Right renal cortex interstitium (tissue), 3 donors: Measurements from ENCODE around the gene PWWP3B. TPM values are rescaled to one million over a fixed set of nuclear protein-coding genes. Genes with fewer than 3 reads are reported as not detected.
"Not testable (repeated sequence)": the region's sequence is repeated elsewhere in the genome, so short reads cannot be mapped to it uniquely, and the experiment has no call there.

Experiments used
- DNase-seq, 3 donors: peaks; one replicate each; pipeline ENCODE4 v3.0.0-alpha.2; 2013; ENCODE audit warnings: low read depth in 3 of 3, low spot score in 2 of 3
- polyA plus RNA-seq, 3 donors: library from polyadenylated mRNA; unstranded; fragments of 120-200 nt; gene quantifications; one replicate each; pipeline ENCODE4 v1.2.1, GENCODE V29; 2013; ENCODE audit not compliant: insufficient read length in 3 of 3

PWWP3B gene
- polyA plus RNA-seq = 1 to 10 TPM; 3.1 to 3.4 (median 3.3) TPM

DNA sequence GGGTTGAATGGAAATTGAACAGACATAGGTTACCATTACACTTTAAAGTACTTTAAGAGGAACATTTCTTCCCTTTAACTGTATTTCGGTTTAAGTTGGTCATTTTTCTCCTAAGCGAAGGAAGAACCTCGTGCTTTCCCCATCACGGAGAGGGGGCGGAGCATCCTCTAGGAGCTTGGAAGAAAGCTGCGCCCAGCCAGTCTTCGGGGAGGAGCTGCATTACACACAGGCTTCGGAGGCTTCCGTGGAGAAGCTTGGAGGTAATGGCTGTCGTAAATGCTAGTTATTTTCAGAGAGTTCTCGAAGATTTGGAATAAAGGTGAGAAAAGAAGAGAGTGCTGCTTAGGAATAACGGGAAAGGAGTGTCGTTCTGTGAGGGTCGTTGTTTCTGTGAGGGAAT is at the start of gene PWWP3B:
PWWP3B (plus strand) TSS at position 199 of the 400 bp plus-strand sequence. CDS start 37,128 bp downstream, outside the sequence.
- DNase-seq = no peak

DNA sequence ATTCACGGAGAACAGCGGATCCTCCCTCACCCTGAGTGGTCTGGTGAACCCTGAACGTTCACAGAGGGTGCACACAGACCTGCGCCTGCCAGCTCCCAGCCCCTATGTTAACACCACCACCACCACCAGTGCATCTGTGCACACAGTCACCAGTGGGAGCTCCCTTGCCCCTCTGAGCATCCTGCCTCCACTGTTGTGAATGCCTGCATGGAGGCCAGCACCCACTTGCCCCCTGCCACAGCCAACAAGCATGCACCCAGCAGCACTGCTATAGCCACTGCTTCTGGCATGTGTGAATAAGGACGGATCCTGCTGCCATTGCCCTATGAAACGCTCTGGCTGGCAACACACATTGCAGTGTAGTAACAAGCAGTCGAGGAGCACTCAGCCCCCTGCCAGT is 29.1 kb upstream of the PWWP3B start:
- DNase-seq = no peak

DNA sequence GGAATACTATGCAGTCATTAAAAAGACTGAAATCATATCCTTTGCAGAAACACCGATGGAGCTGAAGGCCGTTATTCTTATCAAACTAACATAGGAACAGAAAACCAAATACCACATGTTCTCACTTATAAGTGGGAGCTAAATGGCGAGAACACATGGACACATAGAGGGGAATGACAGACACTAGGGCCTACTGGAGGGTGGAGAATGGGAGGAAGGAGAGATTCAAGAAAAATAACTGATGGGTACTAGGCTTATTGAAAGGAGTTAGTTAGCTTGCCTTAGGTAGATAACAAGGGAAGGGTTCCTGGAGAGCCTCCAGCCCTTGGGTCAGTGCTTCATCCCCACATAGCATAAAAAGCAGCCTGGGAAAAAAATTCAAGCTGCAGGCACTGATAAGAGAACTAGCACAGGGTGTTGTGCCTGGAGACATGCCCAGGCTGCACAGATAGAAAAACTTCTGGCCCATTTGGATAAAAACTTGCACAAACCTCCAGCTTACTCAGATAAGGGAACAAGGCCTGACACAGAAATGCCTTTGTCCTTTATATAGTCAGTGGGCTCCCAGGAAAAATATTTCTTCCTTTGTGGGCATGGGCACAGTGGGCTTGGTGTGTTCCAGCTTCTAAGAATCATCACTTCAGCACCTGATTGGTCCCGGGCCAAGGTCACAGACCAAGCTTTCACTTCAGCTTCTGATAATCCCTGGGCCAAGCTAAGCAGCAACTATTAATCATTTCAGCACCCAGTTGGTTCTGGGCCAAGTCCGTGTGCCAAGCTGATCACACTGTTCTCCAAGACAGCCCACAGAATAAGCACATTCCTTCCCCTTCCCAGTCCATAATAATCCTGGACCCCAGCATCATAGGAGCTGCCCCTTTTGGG is 23.1 kb upstream of the PWWP3B start:
- no peak for DNase-seq

DNA sequence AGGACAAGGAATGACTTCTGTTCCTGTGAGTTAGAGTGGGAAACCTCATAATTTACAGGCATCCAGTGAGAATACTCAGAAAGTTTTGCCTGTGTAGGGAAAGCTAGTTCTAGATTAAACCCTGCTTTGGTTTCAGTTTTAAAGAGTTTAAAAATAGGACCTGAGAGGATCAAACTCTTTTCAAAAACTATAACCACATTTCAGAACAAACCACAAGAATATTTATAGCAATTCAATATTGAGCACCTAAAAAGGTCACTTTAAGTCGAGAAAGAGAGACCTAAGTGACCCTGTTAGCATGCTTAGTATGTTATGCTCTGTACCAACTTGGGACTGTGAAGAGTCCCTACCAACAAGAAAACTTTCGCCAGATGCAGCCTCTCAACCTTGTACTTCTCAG is 17.4 kb upstream of the PWWP3B start:
- no peak for DNase-seq

DNA sequence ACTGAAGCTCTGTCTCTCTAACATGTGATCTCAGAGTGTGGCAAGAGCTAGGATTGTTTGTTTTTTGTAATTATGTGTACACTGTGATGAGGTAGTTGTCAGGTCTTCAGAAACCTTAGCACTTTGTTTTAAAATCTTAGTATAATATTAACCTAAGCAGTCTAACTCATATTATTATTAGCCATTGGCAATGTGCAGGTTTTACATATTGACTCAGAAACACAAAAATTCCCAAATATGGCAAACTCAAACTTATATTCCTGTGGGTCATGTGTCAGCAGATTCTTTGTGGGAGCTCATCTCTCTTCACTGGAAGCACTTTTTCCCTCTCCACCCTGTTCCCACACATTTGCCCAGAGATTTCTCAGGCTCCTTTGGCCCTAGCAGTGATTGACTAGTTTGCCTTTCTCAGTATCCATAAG is 8.2 kb upstream of the PWWP3B start:
- no peak for DNase-seq

DNA sequence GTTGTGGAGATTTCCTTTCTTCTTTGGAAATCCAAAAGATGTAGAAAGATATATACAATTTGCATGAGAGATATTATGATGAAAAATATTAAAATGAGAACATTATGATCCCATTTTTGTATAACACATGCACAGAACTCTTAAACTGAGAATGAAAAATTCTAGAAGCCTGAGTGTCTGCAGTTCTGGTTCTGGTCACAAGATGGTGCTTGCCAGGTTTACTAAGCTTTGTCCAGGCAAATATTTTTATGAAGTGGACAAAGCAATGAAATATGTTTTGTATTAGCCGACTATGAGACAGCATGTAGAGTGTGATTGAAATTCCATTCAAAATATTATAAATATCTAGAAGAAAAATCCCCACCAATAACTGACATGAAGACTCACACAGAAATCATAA is 2.2 kb downstream of the PWWP3B start:
- DNase-seq = no peak

DNA sequence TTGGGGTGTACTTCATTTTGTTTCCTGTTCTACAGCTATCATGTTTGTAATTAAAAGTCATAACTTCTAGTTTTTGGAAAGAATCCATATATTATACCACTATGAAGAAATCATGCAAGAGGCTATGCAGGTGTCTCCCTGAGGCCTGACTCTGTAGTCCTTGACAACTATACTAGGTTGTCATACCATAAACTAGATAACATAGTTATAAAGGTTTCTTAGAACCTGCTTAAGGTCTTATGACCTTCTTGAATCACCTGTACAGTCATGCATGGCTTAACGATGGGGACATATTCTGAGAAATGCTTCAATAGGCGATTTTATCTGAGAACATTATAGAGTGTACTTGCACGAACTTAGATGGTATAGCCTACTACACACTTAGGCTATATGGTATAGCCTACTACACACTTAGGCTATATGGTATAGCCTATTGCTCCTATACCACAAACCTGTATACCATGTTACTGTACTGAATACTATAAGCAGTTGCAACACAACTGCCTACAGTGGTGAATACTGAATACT is 3.3 kb downstream of the PWWP3B start:
- no peak for DNase-seq

DNA sequence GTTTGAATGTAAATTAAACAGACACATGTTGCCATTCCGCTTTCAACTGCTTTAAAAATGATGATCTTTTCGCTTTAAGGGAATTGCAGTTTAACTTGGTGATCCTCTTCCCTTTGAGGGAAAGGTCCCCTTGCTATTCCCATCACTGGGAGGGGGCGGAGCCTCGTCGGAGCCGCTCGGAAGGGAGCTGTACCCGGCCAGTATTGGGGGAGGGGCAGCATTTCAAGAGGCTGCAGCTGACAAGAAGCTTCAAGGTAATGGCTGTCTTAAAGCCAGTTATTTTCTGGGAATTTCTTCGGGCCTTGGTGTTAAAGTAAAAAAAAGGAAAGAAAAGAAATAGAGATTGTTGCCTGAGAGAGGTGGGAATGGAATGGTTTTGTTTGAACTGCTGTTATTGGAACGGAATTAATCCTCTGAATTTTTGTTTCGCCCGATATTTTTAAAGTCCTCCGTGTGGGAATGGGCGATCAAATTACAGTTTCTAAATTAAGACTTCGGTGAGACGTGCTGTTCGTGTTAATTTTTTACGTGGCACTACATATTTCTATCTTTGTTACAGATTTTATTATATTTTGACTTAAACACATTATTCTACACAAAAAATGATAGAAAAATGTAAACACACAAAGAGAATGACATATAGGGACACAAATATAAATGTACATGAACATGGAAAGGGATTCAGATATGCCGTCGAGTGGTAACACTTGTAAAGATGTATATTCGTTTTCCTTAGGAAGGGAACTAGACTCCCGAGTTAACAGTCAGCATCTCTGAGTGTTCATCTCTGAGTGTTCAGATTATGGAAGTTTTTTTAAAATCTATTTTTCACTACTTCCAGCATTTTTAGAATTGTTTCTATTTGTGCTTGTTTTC is 9.2 kb downstream of the PWWP3B start:
- peak in 1 of 3 donors; percentile 32 for DNase-seq

DNA sequence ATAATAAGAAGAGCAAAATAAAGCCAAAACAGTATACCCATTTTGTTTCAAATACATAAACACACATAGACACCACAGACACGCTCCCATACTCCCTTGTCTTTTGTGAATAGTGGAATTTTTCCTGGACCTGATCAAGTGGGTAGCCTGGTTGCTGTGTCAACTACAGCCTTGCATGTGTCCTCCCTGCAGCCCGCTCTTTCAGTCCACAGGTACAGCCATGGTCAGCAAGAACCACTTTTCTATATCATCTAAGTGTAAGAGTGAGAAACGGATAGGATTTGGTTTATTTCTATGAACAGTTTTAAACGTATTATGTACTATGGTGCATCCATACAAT is 9.8 kb downstream of the PWWP3B start:
- no peak for DNase-seq

DNA sequence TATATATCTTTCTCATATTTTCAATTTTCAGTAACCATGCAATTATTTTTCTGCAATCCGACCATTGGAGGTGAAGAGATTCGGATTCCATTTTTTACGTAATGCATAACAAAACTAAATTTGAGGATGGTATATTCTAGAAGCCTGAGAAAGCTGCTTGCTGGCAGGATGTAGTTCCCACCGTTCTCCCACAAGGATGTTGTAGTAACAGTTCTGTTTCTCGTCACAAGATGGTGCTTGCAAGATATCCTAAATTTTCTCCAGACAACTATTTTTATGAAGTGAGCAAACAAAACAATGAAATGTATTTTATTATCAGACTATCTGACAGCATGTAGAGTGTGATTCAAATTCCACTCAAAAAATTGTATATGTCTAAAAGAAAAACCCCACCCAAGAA is 10.7 kb downstream of the PWWP3B start:
- no peak for DNase-seq

DNA sequence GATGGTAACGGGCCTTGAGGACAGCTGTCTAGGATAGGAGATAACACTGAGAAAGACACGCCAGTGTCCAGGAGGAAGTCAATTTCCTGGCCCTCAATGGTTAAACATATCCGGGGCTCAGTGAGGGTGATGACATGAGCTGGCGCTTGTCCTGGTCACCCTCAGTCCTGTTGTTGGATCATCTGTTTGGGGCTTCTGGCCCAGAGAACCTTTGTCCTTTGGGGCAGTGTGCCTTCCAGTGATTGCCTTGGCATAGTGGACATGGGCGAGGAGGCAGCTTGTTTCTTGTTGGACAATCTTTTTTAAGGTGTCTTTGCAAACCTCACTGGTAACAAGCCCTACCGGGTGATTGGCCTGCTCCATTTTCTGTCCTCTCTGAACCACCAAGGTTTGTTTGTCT is 15.6 kb downstream of the PWWP3B start:
- DNase-seq = not testable (repeated sequence)

DNA sequence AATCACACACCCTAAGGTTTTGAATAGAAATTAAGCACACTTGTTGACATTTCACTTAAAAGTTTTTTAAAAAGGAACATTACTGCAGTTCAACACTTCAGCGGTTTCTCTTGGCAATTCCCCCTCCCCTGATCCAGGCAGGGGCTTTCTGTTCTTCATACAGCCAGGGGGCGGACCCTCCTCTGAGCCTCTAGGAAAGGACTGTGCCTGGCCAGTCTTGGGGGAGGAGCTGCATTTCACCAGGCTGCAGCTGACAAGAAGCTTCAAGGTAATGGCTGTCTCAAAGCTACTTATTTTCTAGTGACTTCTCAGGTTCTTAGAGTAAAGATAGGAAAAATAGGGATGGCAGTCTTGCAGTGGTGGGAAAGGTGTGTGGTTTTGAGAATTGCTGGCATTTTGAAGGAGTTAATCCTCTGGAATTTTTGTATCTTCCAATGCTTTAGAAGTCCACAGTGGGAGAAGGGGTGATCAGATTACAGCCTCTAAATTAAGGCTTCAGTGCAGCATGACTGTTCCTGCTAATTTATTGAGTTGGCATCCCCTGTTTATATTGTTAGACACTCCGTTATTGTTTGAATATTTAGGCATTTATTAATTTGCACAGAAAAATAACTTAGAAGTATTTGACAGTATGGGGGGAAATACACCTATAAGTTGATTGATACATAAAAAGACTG is 33.5 kb downstream of the PWWP3B start:
- DNase-seq = peak in 1 of 3 donors; percentile 7

DNA sequence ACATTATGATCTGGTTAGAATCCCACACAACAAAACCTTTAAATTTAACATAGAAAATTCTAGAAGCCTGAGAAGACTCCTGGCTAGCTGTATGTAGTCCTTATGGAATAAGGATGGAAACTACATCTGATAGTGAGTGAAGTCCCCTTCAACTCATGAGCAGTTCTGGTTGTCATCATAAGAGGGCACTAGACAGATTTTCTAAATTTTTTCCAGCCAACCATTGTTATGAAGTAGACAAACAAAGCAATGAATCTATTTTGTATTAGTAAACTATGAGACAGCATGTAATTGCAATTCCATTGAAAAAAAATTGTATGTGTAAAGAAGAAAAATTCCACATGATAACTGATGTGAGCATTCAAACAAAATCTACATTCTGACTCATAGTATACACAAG is 35.2 kb downstream of the PWWP3B start:
- DNase-seq = no peak

DNA sequence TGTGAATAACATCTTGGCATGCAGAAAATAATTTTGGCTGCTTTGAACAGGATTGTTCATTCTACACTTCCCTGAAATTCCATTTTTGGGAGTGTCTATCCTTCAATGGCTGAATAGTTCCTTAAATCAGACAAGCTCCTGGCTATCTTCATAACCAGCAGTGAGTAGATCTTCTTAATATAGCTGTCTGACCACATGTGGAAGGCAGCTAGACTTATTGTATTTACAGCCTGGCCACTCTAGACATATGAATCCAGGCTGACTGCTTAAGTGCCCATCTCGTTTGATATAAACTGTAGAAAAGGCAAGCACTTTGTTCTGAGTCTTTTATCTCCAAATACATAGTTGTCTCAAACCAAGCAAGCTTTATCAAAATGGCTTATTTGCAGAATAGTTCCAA is 40.0 kb downstream of the PWWP3B start:
- no peak for DNase-seq

Other genes starting within 250 kb of the PWWP3B start
- under 1 TPM; 0.22 to 0.40 (median 0.28) TPM for gene SERPINA7, start 129.6 kb upstream of the PWWP3B start, polyA plus RNA-seq